Measurements from ENCODE around the gene AP4S1. TPM values are rescaled to one million over a fixed set of nuclear protein-coding genes. Genes with fewer than 3 reads are reported as not detected.
"Not testable (repeated sequence)": the region's sequence is repeated elsewhere in the genome, so short reads cannot be mapped to it uniquely, and the experiment has no call there.

Gene AP4S1
- total RNA-seq, 1 donor from 2014 or later = 24.4 TPM

DNA sequence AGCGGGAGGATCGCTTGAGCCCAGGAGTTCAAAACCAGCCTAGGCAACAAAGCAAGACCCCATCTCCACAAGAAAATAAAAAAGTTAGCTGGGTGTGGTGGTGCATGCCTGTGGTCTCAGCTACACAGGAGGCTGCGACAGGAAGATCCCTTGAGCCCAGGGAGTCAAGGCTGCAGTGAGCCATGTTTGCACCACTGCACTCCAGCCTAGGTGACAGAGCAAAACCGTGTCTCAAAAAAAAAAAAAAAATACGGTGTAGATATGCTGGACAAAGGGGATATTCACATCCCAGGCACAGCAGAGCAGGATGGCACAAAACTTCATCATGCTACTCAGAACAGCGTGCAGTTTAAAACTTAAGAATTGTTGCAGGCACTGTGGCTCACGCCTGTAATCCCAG is 25.6 kb downstream of the AP4S1 start:
- Mint-ChIP-seq H3K9me3 (peaks cover 4% of the 10 kb centered on the region), H3K27me3 (ENCODE audit: insufficient read depth, low read depth) (peaks cover 2% of the 10 kb centered on the region), H3K4me1 (no peaks in the 10 kb centered on the region), H3K27ac (no peak overlapping the region), H3K36me3 (peaks cover 5% of the 10 kb centered on the region), H3K4me3 (no peak overlapping the region)
- Histone ChIP-seq H3K27me3 (no peaks in the 10 kb centered on the region), H3K36me3 (no peaks in the 10 kb centered on the region), H3K4me1 (no peaks in the 10 kb centered on the region), H3F3A (ENCODE audit: low read depth) (no peaks in the 10 kb centered on the region), H4K20me1 (ENCODE audit: low read depth) (no peaks in the 10 kb centered on the region), H3K4me2 (no peak overlapping the region), H3K9ac (no peak overlapping the region), H3K79me2 (ENCODE audit: low read depth) (peaks cover 9% of the 10 kb centered on the region), H3K9me3 (ENCODE audit: low read depth) (no peaks in the 10 kb centered on the region), H3K27ac (no peak overlapping the region), H3K4me3 (no peak overlapping the region), H2AFZ (replicated peaks) (no peak overlapping the region)
- TF ChIP-seq EZH2 (IDR thresholded peaks at IDR 0.05) (no peak), EZH2phosphoT487 (IDR thresholded peaks at IDR 0.05) (no peak)
- TF ChIP-seq, protein P1, sequence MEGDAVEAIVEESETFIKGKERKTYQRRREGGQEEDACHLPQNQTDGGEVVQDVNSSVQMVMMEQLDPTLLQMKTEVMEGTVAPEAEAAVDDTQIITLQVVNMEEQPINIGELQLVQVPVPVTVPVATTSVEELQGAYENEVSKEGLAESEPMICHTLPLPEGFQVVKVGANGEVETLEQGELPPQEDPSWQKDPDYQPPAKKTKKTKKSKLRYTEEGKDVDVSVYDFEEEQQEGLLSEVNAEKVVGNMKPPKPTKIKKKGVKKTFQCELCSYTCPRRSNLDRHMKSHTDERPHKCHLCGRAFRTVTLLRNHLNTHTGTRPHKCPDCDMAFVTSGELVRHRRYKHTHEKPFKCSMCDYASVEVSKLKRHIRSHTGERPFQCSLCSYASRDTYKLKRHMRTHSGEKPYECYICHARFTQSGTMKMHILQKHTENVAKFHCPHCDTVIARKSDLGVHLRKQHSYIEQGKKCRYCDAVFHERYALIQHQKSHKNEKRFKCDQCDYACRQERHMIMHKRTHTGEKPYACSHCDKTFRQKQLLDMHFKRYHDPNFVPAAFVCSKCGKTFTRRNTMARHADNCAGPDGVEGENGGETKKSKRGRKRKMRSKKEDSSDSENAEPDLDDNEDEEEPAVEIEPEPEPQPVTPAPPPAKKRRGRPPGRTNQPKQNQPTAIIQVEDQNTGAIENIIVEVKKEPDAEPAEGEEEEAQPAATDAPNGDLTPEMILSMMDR (IDR thresholded peaks at IDR 0.05) = no peak
- DNase-seq (ENCODE audit: low spot score) = no peak

DNA sequence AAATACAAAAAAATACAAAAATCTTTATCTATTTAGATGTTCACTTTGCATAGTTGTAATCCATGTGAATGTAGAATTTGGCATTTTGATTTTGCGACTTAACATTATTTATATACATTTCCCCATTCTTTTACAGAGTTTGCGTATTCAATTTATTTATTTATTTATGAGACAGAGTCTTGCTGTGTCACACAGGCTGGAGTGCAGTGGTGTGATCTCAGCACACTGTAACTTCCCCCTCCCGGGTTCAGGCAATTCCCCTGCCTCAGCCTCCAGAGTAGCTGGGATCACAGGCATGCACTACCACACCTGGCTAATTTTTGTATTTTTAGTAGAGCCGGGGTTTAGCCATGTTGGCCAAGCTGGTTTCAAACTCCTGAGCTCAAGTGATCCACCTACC is 26.1 kb downstream of the AP4S1 start:
- Histone ChIP-seq H3K36me3 (no peaks in the 10 kb centered on the region), H3K4me3 (no peak overlapping the region), H4K20me1 (ENCODE audit: low read depth) (no peaks in the 10 kb centered on the region), H3K9ac (no peak overlapping the region), H3K79me2 (ENCODE audit: low read depth) (peaks cover 9% of the 10 kb centered on the region), H3K4me2 (no peak overlapping the region), H3K9me3 (ENCODE audit: low read depth) (no peaks in the 10 kb centered on the region), H3K4me1 (no peaks in the 10 kb centered on the region), H2AFZ (replicated peaks) (no peak overlapping the region), H3K27ac (no peak overlapping the region), H3F3A (ENCODE audit: low read depth) (no peaks in the 10 kb centered on the region), H3K27me3 (no peaks in the 10 kb centered on the region)
- no peaks in the 10 kb centered on the region for H3K4me1 Mint-ChIP-seq
- H3K36me3 Mint-ChIP-seq = peaks cover 5% of the 10 kb centered on the region
- DNase-seq (ENCODE audit: low spot score) = no peak
- H3K27ac Mint-ChIP-seq = no peak overlapping the region
- TF ChIP-seq EZH2phosphoT487 (IDR thresholded peaks at IDR 0.05) (no peak), EZH2 (IDR thresholded peaks at IDR 0.05) (no peak)
- TF ChIP-seq, protein P1 (IDR thresholded peaks at IDR 0.05) = no peak
- H3K4me3 Mint-ChIP-seq = no peak overlapping the region
- H3K27me3 Mint-ChIP-seq (ENCODE audit: insufficient read depth, low read depth) = peaks cover 2% of the 10 kb centered on the region
- peaks cover 4% of the 10 kb centered on the region for H3K9me3 Mint-ChIP-seq

DNA sequence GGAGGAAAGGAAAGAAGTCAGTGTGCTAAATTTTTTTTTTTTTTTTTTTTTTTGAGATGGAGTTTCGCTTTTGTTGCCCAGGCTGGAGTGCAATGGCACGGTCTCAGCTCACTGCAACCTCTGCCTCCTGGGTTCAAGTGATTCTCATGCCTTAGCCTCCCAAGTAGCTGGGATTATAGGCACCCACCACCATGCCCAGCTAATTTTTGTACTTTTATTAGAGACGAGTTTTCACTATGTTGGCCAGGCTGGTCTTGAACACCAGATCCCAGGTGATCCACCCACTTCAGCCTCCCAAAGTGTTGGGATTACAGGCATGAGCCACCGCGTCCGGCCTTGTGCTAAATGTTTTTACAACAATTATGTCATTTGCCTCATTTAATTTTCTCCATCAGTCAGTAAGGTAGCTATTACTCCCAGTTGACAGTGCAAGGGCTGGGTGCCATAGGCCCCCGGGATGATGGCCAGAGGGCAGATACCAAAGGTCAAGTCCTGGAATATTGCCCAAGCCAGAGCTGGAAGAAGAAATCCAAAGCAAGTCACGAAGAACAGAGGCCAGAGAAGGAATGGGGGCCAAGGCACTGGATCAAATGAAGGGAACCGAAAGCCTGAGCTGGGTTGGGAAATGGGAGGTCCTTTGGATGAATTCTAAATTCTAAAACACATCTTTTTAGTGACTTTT is 27.6 kb downstream of the AP4S1 start:
- not testable (repeated sequence) for H3K9ac ChIP-seq; H3K27me3 ChIP-seq; H3K27ac ChIP-seq; H2AFZ ChIP-seq (replicated peaks); H3K9me3 Mint-ChIP-seq; H3K4me1 Mint-ChIP-seq; H3K4me3 ChIP-seq; H3K36me3 ChIP-seq; H3F3A ChIP-seq (ENCODE audit: low read depth); H3K27me3 Mint-ChIP-seq (ENCODE audit: insufficient read depth, low read depth); H3K4me3 Mint-ChIP-seq; H3K36me3 Mint-ChIP-seq; DNase-seq (ENCODE audit: low spot score); H3K9me3 ChIP-seq (ENCODE audit: low read depth); H3K79me2 ChIP-seq (ENCODE audit: low read depth); H4K20me1 ChIP-seq (ENCODE audit: low read depth); H3K4me1 ChIP-seq; H3K27ac Mint-ChIP-seq; H3K4me2 ChIP-seq

DNA sequence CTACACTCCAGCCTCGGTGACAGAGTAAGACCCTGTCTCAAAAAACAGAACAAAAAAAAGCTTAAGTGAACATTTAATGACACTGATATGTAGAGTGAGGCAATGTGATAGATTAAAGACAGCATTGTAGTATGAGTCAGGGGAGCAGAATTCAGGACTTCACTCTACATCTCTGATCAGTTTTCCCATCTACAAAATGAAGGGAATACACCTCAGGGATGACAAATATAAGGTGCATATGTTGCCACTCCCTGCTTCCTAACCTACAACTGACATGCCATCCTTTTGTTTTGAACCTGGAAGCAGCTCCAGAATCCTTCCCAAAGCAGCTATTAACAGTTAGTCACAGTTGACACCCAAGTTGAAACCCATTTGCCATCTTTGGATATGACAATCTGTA is 31.6 kb downstream of the AP4S1 start:
- TF ChIP-seq EZH2 (IDR thresholded peaks at IDR 0.05) (no peak), EZH2phosphoT487 (IDR thresholded peaks at IDR 0.05) (no peak)
- TF ChIP-seq, protein P1 (IDR thresholded peaks at IDR 0.05) = no peak
- Histone ChIP-seq H3K27ac (no peak overlapping the region), H3K9me3 (ENCODE audit: low read depth) (no peaks in the 10 kb centered on the region), H3K9ac (no peak overlapping the region), H3K4me2 (no peak overlapping the region), H3K4me1 (peaks cover 20% of the 10 kb centered on the region), H4K20me1 (ENCODE audit: low read depth) (no peaks in the 10 kb centered on the region), H3K79me2 (ENCODE audit: low read depth) (peaks cover 9% of the 10 kb centered on the region), H3K4me3 (no peak overlapping the region), H3K36me3 (no peaks in the 10 kb centered on the region), H2AFZ (replicated peaks) (no peak overlapping the region), H3K27me3 (no peaks in the 10 kb centered on the region), H3F3A (ENCODE audit: low read depth) (peaks cover 20% of the 10 kb centered on the region)
- no peak overlapping the region for H3K4me3 Mint-ChIP-seq
- DNase-seq (ENCODE audit: low spot score) = no peak
- no peaks in the 10 kb centered on the region for H3K9me3 Mint-ChIP-seq
- peaks cover 5% of the 10 kb centered on the region for H3K4me1 Mint-ChIP-seq
- no peaks in the 10 kb centered on the region for H3K36me3 Mint-ChIP-seq
- peaks cover 4% of the 10 kb centered on the region for H3K27me3 Mint-ChIP-seq (ENCODE audit: insufficient read depth, low read depth)
- H3K27ac Mint-ChIP-seq = no peak overlapping the region
